PC-3 (cell line): ENCODE data around the gene KCNH8.

Source experiments
- CTCF ChIP-seq: fragments of 300-600 bp; sonication (generic); conservative IDR thresholded peaks from 2 replicates; pipeline ENCODE4 v1.5.1; 2017; ENCODE audit warnings: antibody characterized with exemption, low read depth, mild to moderate bottlenecking, low read length
- EZH2 ChIP-seq: fragments of 300-600 bp; sonication (generic); IDR thresholded peaks from one replicate; pipeline ENCODE4 v1.6.1; 2017; ENCODE audit warnings: antibody characterized with exemption, mild to moderate bottlenecking, low read length; ENCODE audit not compliant: unreplicated experiment
- EZH2phosphoT487 ChIP-seq: fragments of 300-600 bp; sonication (generic); IDR thresholded peaks from 2 replicates; pipeline ENCODE4 v1.6.1; 2018; ENCODE audit warnings: mild to moderate bottlenecking, antibody characterized with exemption, low read length, borderline replicate concordance

DNA sequence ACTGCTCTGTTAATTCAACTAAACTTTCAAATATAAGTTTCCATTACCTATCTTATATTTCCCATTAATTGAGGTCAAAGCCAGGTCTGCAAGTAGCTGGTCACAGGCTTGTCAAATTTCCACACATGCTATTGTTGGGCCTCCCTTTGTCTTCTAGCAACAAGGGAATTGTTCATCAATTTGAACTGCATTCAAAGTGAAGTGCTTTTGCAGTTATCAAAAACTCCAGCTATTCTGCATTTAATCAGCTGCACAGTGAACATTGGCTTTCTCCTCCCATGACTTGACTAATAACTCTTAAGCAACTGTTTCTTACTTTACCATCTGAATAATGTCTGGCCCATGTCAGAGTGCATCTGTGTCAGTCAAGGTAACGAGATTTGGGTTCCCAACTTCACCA, 198.4 kb downstream of the KCNH8 start:
- TF ChIP-seq CTCF (no peak), EZH2 (no peak), EZH2phosphoT487 (no peak)
